Measurements from ENCODE around the gene DISP3.

DISP3 gene

GRCh38 chr1:11458811-11459275 lies 20.1 kb upstream of the DISP3 start:
- no peak overlapping the region for H3K4me3 ChIP-seq (ENCODE audit: low read length in 2 of 2)
- H3K9ac ChIP-seq (ENCODE audit: low read length in 2 of 2), result no peak overlapping the region
- no peaks in the 10 kb centered on the region for H3K9me3 ChIP-seq (ENCODE audit: control insufficient read depth in 2 of 2, low read length in 2 of 2)
- no peak overlapping the region for H3K27ac ChIP-seq (ENCODE audit: low read length)
- H3K27me3 ChIP-seq (ENCODE audit: control insufficient read depth in 1 of 2, insufficient read depth in 2 of 2, low read length in 2 of 2), result peaks cover 29 to 54% of the 10 kb centered on the region in 2 donors
- H3K36me3 ChIP-seq (ENCODE audit: control insufficient read depth in 2 of 2, insufficient read depth in 2 of 2, low read length in 2 of 2), result no peaks in the 10 kb centered on the region
- H3K4me1 ChIP-seq (ENCODE audit: control insufficient read depth, insufficient read depth, low read length), result no peaks in the 10 kb centered on the region

GRCh38 chr1:11461531-11462137 lies 17.3 kb upstream of the DISP3 start:
- Histone ChIP-seq H3K4me3 (ENCODE audit: low read length in 2 of 2) (no peak overlapping the region), H3K27me3 (ENCODE audit: control insufficient read depth in 1 of 2, insufficient read depth in 2 of 2, low read length in 2 of 2) (peaks cover 25 to 42% of the 10 kb centered on the region in 2 donors), H3K9me3 (ENCODE audit: control insufficient read depth in 2 of 2, low read length in 2 of 2) (no peaks in the 10 kb centered on the region), H3K4me1 (ENCODE audit: control insufficient read depth, insufficient read depth, low read length) (no peaks in the 10 kb centered on the region), H3K27ac (ENCODE audit: low read length) (no peak overlapping the region), H3K9ac (ENCODE audit: low read length in 2 of 2) (no peak overlapping the region), H3K36me3 (ENCODE audit: control insufficient read depth in 2 of 2, insufficient read depth in 2 of 2, low read length in 2 of 2) (no peaks in the 10 kb centered on the region)

GRCh38 chr1:11462224-11462923 lies 16.6 kb upstream of the DISP3 start:
- Histone ChIP-seq H3K4me3 (ENCODE audit: low read length in 2 of 2) (no peak overlapping the region), H3K27ac (ENCODE audit: low read length) (no peak overlapping the region), H3K4me1 (ENCODE audit: control insufficient read depth, insufficient read depth, low read length) (no peaks in the 10 kb centered on the region), H3K36me3 (ENCODE audit: control insufficient read depth in 2 of 2, insufficient read depth in 2 of 2, low read length in 2 of 2) (no peaks in the 10 kb centered on the region), H3K9me3 (ENCODE audit: control insufficient read depth in 2 of 2, low read length in 2 of 2) (no peaks in the 10 kb centered on the region), H3K27me3 (ENCODE audit: control insufficient read depth in 1 of 2, insufficient read depth in 2 of 2, low read length in 2 of 2) (peaks cover 25 to 38% of the 10 kb centered on the region in 2 donors), H3K9ac (ENCODE audit: low read length in 2 of 2) (no peak overlapping the region)

- Histone ChIP-seq H3K4me1 (ENCODE audit: control insufficient read depth, insufficient read depth, low read length) (no peaks in the 10 kb centered on the region), H3K9me3 (ENCODE audit: control insufficient read depth in 2 of 2, low read length in 2 of 2) (no peaks in the 10 kb centered on the region), H3K27ac (ENCODE audit: low read length) (no peak overlapping the region), H3K27me3 (ENCODE audit: control insufficient read depth in 1 of 2, insufficient read depth in 2 of 2, low read length in 2 of 2) (peaks cover 22 to 37% of the 10 kb centered on the region in 2 donors), H3K9ac (ENCODE audit: low read length in 2 of 2) (no peak overlapping the region), H3K4me3 (ENCODE audit: low read length in 2 of 2) (no peak overlapping the region), H3K36me3 (ENCODE audit: control insufficient read depth in 2 of 2, insufficient read depth in 2 of 2, low read length in 2 of 2) (no peaks in the 10 kb centered on the region)
Measured at GRCh38 chr1:11463177-11463576, 15.8 kb upstream of the DISP3 start.

- no peak overlapping the region for H3K27ac ChIP-seq (ENCODE audit: low read length)
- peaks cover 16 to 28% of the 10 kb centered on the region in 2 donors for H3K27me3 ChIP-seq (ENCODE audit: control insufficient read depth in 1 of 2, insufficient read depth in 2 of 2, low read length in 2 of 2)
Measured at GRCh38 chr1:11465307-11465706, 13.6 kb upstream of the DISP3 start.

GRCh38 chr1:11466416-11466815 lies 12.5 kb upstream of the DISP3 start:
- no peaks in the 10 kb centered on the region for H3K9me3 ChIP-seq (ENCODE audit: control insufficient read depth in 2 of 2, low read length in 2 of 2)
- peaks cover 10 to 22% of the 10 kb centered on the region in 2 donors for H3K27me3 ChIP-seq (ENCODE audit: control insufficient read depth in 1 of 2, insufficient read depth in 2 of 2, low read length in 2 of 2)
- no peaks in the 10 kb centered on the region for H3K4me1 ChIP-seq (ENCODE audit: control insufficient read depth, insufficient read depth, low read length)
- no peaks in the 10 kb centered on the region for H3K36me3 ChIP-seq (ENCODE audit: control insufficient read depth in 2 of 2, insufficient read depth in 2 of 2, low read length in 2 of 2)
- no peak overlapping the region for H3K27ac ChIP-seq (ENCODE audit: low read length)
- H3K4me3 ChIP-seq (ENCODE audit: low read length in 2 of 2), result no peak overlapping the region
- no peak overlapping the region for H3K9ac ChIP-seq (ENCODE audit: low read length in 2 of 2)

More at GRCh38 chr1:11465307-11465706, 13.6 kb upstream of the DISP3 start:
- Histone ChIP-seq H3K4me1 (ENCODE audit: control insufficient read depth, insufficient read depth, low read length) (no peaks in the 10 kb centered on the region), H3K4me3 (ENCODE audit: low read length in 2 of 2) (no peak overlapping the region), H3K36me3 (ENCODE audit: control insufficient read depth in 2 of 2, insufficient read depth in 2 of 2, low read length in 2 of 2) (no peaks in the 10 kb centered on the region), H3K9me3 (ENCODE audit: control insufficient read depth in 2 of 2, low read length in 2 of 2) (no peaks in the 10 kb centered on the region), H3K9ac (ENCODE audit: low read length in 2 of 2) (no peak overlapping the region)

- H3K4me1 ChIP-seq (ENCODE audit: control insufficient read depth, insufficient read depth, low read length), result no peaks in the 10 kb centered on the region
- H3K9ac ChIP-seq (ENCODE audit: low read length in 2 of 2), result no peak overlapping the region
- peaks cover 0 to 1% of the 10 kb centered on the region in 2 donors for H3K9me3 ChIP-seq (ENCODE audit: control insufficient read depth in 2 of 2, low read length in 2 of 2)
- H3K36me3 ChIP-seq (ENCODE audit: control insufficient read depth in 2 of 2, insufficient read depth in 2 of 2, low read length in 2 of 2), result no peaks in the 10 kb centered on the region
- H3K27me3 ChIP-seq (ENCODE audit: control insufficient read depth in 1 of 2, insufficient read depth in 2 of 2, low read length in 2 of 2), result peaks cover 3 to 13% of the 10 kb centered on the region in 2 donors
- H3K4me3 ChIP-seq (ENCODE audit: low read length in 2 of 2), result no peak overlapping the region
- H3K27ac ChIP-seq (ENCODE audit: low read length), result no peak overlapping the region
Measured at GRCh38 chr1:11468878-11469277, 10.1 kb upstream of the DISP3 start.

GRCh38 chr1:11470912-11471311 lies 8.0 kb upstream of the DISP3 start:
- peaks cover 0 to 2% of the 10 kb centered on the region in 2 donors for H3K9me3 ChIP-seq (ENCODE audit: control insufficient read depth in 2 of 2, low read length in 2 of 2)
- peaks cover 8 to 12% of the 10 kb centered on the region in 2 donors for H3K27me3 ChIP-seq (ENCODE audit: control insufficient read depth in 1 of 2, insufficient read depth in 2 of 2, low read length in 2 of 2)

GRCh38 chr1:11471473-11471872 lies 7.5 kb upstream of the DISP3 start:
- peaks cover 9 to 16% of the 10 kb centered on the region in 2 donors for H3K27me3 ChIP-seq (ENCODE audit: control insufficient read depth in 1 of 2, insufficient read depth in 2 of 2, low read length in 2 of 2)
- no peaks in the 10 kb centered on the region for H3K36me3 ChIP-seq (ENCODE audit: control insufficient read depth in 2 of 2, insufficient read depth in 2 of 2, low read length in 2 of 2)
- H3K27ac ChIP-seq (ENCODE audit: low read length), result no peak overlapping the region
- H3K4me1 ChIP-seq (ENCODE audit: control insufficient read depth, insufficient read depth, low read length), result no peaks in the 10 kb centered on the region
- H3K4me3 ChIP-seq (ENCODE audit: low read length in 2 of 2), result no peak overlapping the region
- no peak overlapping the region for H3K9ac ChIP-seq (ENCODE audit: low read length in 2 of 2)
- peaks cover 0 to 2% of the 10 kb centered on the region in 2 donors for H3K9me3 ChIP-seq (ENCODE audit: control insufficient read depth in 2 of 2, low read length in 2 of 2)

More at GRCh38 chr1:11470912-11471311, 8.0 kb upstream of the DISP3 start:
- Histone ChIP-seq H3K4me3 (ENCODE audit: low read length in 2 of 2) (no peak overlapping the region), H3K4me1 (ENCODE audit: control insufficient read depth, insufficient read depth, low read length) (no peaks in the 10 kb centered on the region), H3K9ac (ENCODE audit: low read length in 2 of 2) (no peak overlapping the region), H3K27ac (ENCODE audit: low read length) (no peak overlapping the region), H3K36me3 (ENCODE audit: control insufficient read depth in 2 of 2, insufficient read depth in 2 of 2, low read length in 2 of 2) (no peaks in the 10 kb centered on the region)

- no peaks in the 10 kb centered on the region for H3K36me3 ChIP-seq (ENCODE audit: control insufficient read depth in 2 of 2, insufficient read depth in 2 of 2, low read length in 2 of 2)
- H3K4me1 ChIP-seq (ENCODE audit: control insufficient read depth, insufficient read depth, low read length), result no peaks in the 10 kb centered on the region
- peaks cover 0 to 2% of the 10 kb centered on the region in 2 donors for H3K9me3 ChIP-seq (ENCODE audit: control insufficient read depth in 2 of 2, low read length in 2 of 2)
- H3K4me3 ChIP-seq (ENCODE audit: low read length in 2 of 2), result no peak overlapping the region
- H3K27ac ChIP-seq (ENCODE audit: low read length), result no peak overlapping the region
- H3K27me3 ChIP-seq (ENCODE audit: control insufficient read depth in 1 of 2, insufficient read depth in 2 of 2, low read length in 2 of 2), result peaks cover 16 to 23% of the 10 kb centered on the region in 2 donors
- H3K9ac ChIP-seq (ENCODE audit: low read length in 2 of 2), result no peak overlapping the region
Measured at GRCh38 chr1:11472284-11472683, 6.7 kb upstream of the DISP3 start.

GRCh38 chr1:11472741-11473140 lies 6.2 kb upstream of the DISP3 start:
- no peak overlapping the region for H3K27ac ChIP-seq (ENCODE audit: low read length)
- H3K4me3 ChIP-seq (ENCODE audit: low read length in 2 of 2), result no peak overlapping the region
- H3K9me3 ChIP-seq (ENCODE audit: control insufficient read depth in 2 of 2, low read length in 2 of 2), result peaks cover 0 to 2% of the 10 kb centered on the region in 2 donors
- no peaks in the 10 kb centered on the region for H3K4me1 ChIP-seq (ENCODE audit: control insufficient read depth, insufficient read depth, low read length)
- H3K9ac ChIP-seq (ENCODE audit: low read length in 2 of 2), result no peak overlapping the region
- H3K36me3 ChIP-seq (ENCODE audit: control insufficient read depth in 2 of 2, insufficient read depth in 2 of 2, low read length in 2 of 2), result no peaks in the 10 kb centered on the region
- H3K27me3 ChIP-seq (ENCODE audit: control insufficient read depth in 1 of 2, insufficient read depth in 2 of 2, low read length in 2 of 2), result peaks cover 20 to 25% of the 10 kb centered on the region in 2 donors

All from stomach smooth muscle (tissue), 2 donors.